Neuronal stem cell (in vitro differentiated cells): ENCODE results near the gene LIMK2.
"Not testable (repeated sequence)": the region's sequence is repeated elsewhere in the genome, so short reads cannot be mapped to it uniquely, and the experiment has no call there.

ENCODE experiments used
- DNase-seq: peaks from one replicate; pipeline ENCODE4 v3.0.0-alpha.2; 2013; ENCODE audit warnings: low spot score
- H2AFZ ChIP-seq: one replicate; pipeline ENCODE4 v1.6.1; 2013; ENCODE audit warnings: mild to moderate bottlenecking, low read length, inconsistent platforms
- H2AK5ac ChIP-seq: 2 replicates; pipeline ENCODE4 v1.6.1; 2013; ENCODE audit warnings: low read depth, mild to moderate bottlenecking, inconsistent platforms, low read length, moderate library complexity, mixed read lengths
- H2BK120ac ChIP-seq: 2 replicates; pipeline ENCODE4 v1.6.1; 2013; ENCODE audit warnings: low read depth, mild to moderate bottlenecking, inconsistent platforms, low read length, moderate library complexity, mixed read lengths
- H2BK12ac ChIP-seq: one replicate; pipeline ENCODE4 v1.6.1; 2013; ENCODE audit warnings: low read length, inconsistent platforms
- H2BK15ac ChIP-seq: 2 replicates; pipeline ENCODE4 v1.6.1; 2013; ENCODE audit warnings: mild to moderate bottlenecking, low read length, inconsistent platforms, mixed read lengths
- H2BK5ac ChIP-seq: one replicate; pipeline ENCODE4 v1.6.1; 2013; ENCODE audit warnings: inconsistent platforms, mild to moderate bottlenecking, low read length, moderate library complexity
- H3K14ac ChIP-seq: one replicate; pipeline ENCODE4 v1.6.1; 2013; ENCODE audit warnings: low read length, inconsistent platforms
- H3K18ac ChIP-seq: 2 replicates; pipeline ENCODE4 v1.6.1; 2013; ENCODE audit warnings: low read length, inconsistent platforms
- H3K23ac ChIP-seq: 2 replicates; pipeline ENCODE4 v1.6.1; 2013; ENCODE audit warnings: low read depth, mild to moderate bottlenecking, mixed read lengths, low read length, inconsistent platforms; ENCODE audit not compliant: poor library complexity
- H3K27ac ChIP-seq: replicated peaks from 3 replicates; pipeline ENCODE4 v1.5.1; 2013; ENCODE audit warnings: low read length, inconsistent platforms
- H3K27me3 ChIP-seq, 3 experiments: 2 replicates each; pipeline ENCODE4 v1.6.1; 2013; ENCODE audit warnings: low read length in 3 of 3, mild to moderate bottlenecking in 2 of 3, inconsistent platforms in 1 of 3, low read depth in 1 of 3, mixed read lengths in 1 of 3, moderate library complexity in 1 of 3; ENCODE audit not compliant: control insufficient read depth in 3 of 3, insufficient read depth in 3 of 3
- H3K36me3 ChIP-seq, 2 donors: replicated peaks in 1 of 2; 2 replicates each; pipeline ENCODE4 v1.6.1; 2013; ENCODE audit warnings: low read length in 2 of 2; ENCODE audit not compliant: control insufficient read depth in 2 of 2, insufficient read depth in 2 of 2
- H3K4ac ChIP-seq: 2 replicates; pipeline ENCODE4 v1.6.1; 2013; ENCODE audit warnings: inconsistent platforms, mild to moderate bottlenecking, low read length, moderate library complexity
- H3K4me1 ChIP-seq, 2 donors: 1 replicate in 1 of 2; 2 replicates in 1 of 2; pipeline ENCODE4 v1.6.1; 2013; ENCODE audit warnings: low read length in 2 of 2, low read depth in 1 of 2; ENCODE audit not compliant: control insufficient read depth in 2 of 2, insufficient read depth in 1 of 2
- H3K4me2 ChIP-seq: one replicate; pipeline ENCODE4 v1.6.1; 2013; ENCODE audit warnings: mild to moderate bottlenecking, low read length, inconsistent platforms; ENCODE audit not compliant: insufficient read depth, poor library complexity, severe bottlenecking
- H3K4me3 ChIP-seq, 2 donors: 2 replicates each; pipeline ENCODE4 v1.5.1; 2013; ENCODE audit warnings: low read length in 2 of 2, mild to moderate bottlenecking in 2 of 2, inconsistent platforms in 1 of 2, moderate library complexity in 1 of 2
- H3K79me1 ChIP-seq: one replicate; pipeline ENCODE4 v1.6.1; 2013; ENCODE audit warnings: low read depth, mild to moderate bottlenecking, inconsistent platforms, low read length, moderate library complexity
- H3K9ac ChIP-seq: one replicate; pipeline ENCODE4 v1.6.1; 2013; ENCODE audit warnings: mild to moderate bottlenecking, low read depth, low read length, inconsistent platforms; ENCODE audit not compliant: poor library complexity
- H3K9me3 ChIP-seq, 2 donors: replicated peaks in 1 of 2; 2 replicates each; pipeline versions ENCODE3 to v1.6.1; 2013; ENCODE audit warnings: low read length in 2 of 2, mild to moderate bottlenecking in 2 of 2, inconsistent platforms in 1 of 2, low read depth in 1 of 2, mixed read lengths in 1 of 2, moderate library complexity in 1 of 2; ENCODE audit not compliant: control insufficient read depth in 2 of 2, insufficient read depth in 1 of 2
- H4K8ac ChIP-seq: one replicate; pipeline ENCODE4 v1.6.1; 2013; ENCODE audit warnings: low read depth, mild to moderate bottlenecking, inconsistent platforms, low read length, moderate library complexity
- H4K91ac ChIP-seq: one replicate; pipeline ENCODE4 v1.6.1; 2013; ENCODE audit warnings: low read length, low read depth, mild to moderate bottlenecking, inconsistent platforms; ENCODE audit not compliant: poor library complexity
- WGBS, 2 donors: extraction: QIAGEN DNeasy Blood & Tissue Kit; methylation state at CpG; one replicate each; pipeline ENCODE4 v1.1.7; 2013; ENCODE audit warnings: missing lambda C conversion rate in 2 of 2, mixed read lengths in 1 of 2; ENCODE audit not compliant: insufficient read length in 2 of 2, insufficient replicate concordance in 1 of 2; ENCODE audit errors: extremely low coverage in 2 of 2; 5-methylcytosine and 5-hydroxymethylcytosine counted together

The LIMK2 gene

GRCh38 chr22:31221084-31221483 lies 9.0 kb downstream of the LIMK2 start:
- Histone ChIP-seq H3K23ac (no peak overlapping the region), H3K4me2 (no peak overlapping the region), H2BK5ac (no peak overlapping the region), H4K91ac (no peak overlapping the region), H3K14ac (no peak overlapping the region), H4K8ac (no peak overlapping the region), H3K18ac (no peak overlapping the region), H3K4ac (no peak overlapping the region), H2BK12ac (no peak overlapping the region), H3K79me1 (peaks cover 2% of the 10 kb centered on the region), H2BK15ac (no peak overlapping the region), H3K9me3 (no peaks in the 10 kb centered on the region), H2AFZ (no peak overlapping the region), H3K36me3 (peaks cover 3 to 13% of the 10 kb centered on the region in 2 donors), H3K4me1 (peaks cover 18 to 26% of the 10 kb centered on the region in 2 donors), H2BK120ac (no peak overlapping the region), H2AK5ac (no peak overlapping the region), H3K27me3 (no peaks in the 10 kb centered on the region), H3K9ac (no peak overlapping the region), H3K4me3 (no peak overlapping the region), H3K27ac (no peak overlapping the region)
- no CpG with 5 or more reads among the region's 4 CpGs for WGBS, 2 donors
- DNase-seq = no peak

- Histone ChIP-seq H3K4me1 (peaks cover 14 to 21% of the 10 kb centered on the region in 2 donors), H2BK120ac (no peak overlapping the region), H3K4ac (no peak overlapping the region), H3K79me1 (no peaks in the 10 kb centered on the region), H3K27ac (no peak overlapping the region), H2AK5ac (no peak overlapping the region), H3K36me3 (peaks cover 3 to 27% of the 10 kb centered on the region in 2 donors), H2AFZ (no peak overlapping the region), H3K9ac (no peak overlapping the region), H4K8ac (no peak overlapping the region), H3K27me3 (no peaks in the 10 kb centered on the region), H3K23ac (no peak overlapping the region), H2BK5ac (no peak overlapping the region), H4K91ac (no peak overlapping the region), H3K14ac (no peak overlapping the region), H2BK12ac (no peak overlapping the region), H3K4me3 (no peak overlapping the region), H3K4me2 (no peak overlapping the region), H3K18ac (no peak overlapping the region), H3K9me3 (no peaks in the 10 kb centered on the region), H2BK15ac (no peak overlapping the region)
- no peak for DNase-seq
- no CpG with 5 or more reads among the region's 5 CpGs for WGBS, 2 donors
These were observed 10.6 kb downstream of the LIMK2 start for GRCh38 chr22:31222736-31223135.

- no peak overlapping the region for H3K23ac ChIP-seq
- no peak for DNase-seq
- H3K4me2 ChIP-seq = no peak overlapping the region
- H3K27ac ChIP-seq = no peak overlapping the region
- H2AK5ac ChIP-seq = no peak overlapping the region
- H2BK12ac ChIP-seq = no peak overlapping the region
- H3K4me3 ChIP-seq = no peak overlapping the region
- no peaks in the 10 kb centered on the region for H3K27me3 ChIP-seq
- peaks cover 3 to 30% of the 10 kb centered on the region in 2 donors for H3K36me3 ChIP-seq
- no peak overlapping the region for H4K8ac ChIP-seq
- H4K91ac ChIP-seq = no peak overlapping the region
- no peak overlapping the region for H3K4ac ChIP-seq
- H3K79me1 ChIP-seq = no peaks in the 10 kb centered on the region
- no peak overlapping the region for H2BK15ac ChIP-seq
- peaks cover 10 to 13% of the 10 kb centered on the region in 2 donors for H3K4me1 ChIP-seq
- no peak overlapping the region for H3K9ac ChIP-seq
- H3K9me3 ChIP-seq = no peaks in the 10 kb centered on the region
- no peak overlapping the region for H3K14ac ChIP-seq
- H3K18ac ChIP-seq = no peak overlapping the region
- no peak overlapping the region for H2BK120ac ChIP-seq
- no peak overlapping the region for H2AFZ ChIP-seq
- no CpG with 5 or more reads among the region's 3 CpGs for WGBS, 2 donors
- H2BK5ac ChIP-seq = no peak overlapping the region
These were observed 11.7 kb downstream of the LIMK2 start for GRCh38 chr22:31223786-31224191.

GRCh38 chr22:31224691-31225090 lies 12.6 kb downstream of the LIMK2 start:
- H3K4ac ChIP-seq, H3K9me3 ChIP-seq, H3K23ac ChIP-seq, H3K27ac ChIP-seq, H3K14ac ChIP-seq, H2AFZ ChIP-seq, DNase-seq, H2BK15ac ChIP-seq, H2BK120ac ChIP-seq, H4K91ac ChIP-seq, H3K4me3 ChIP-seq, H2BK5ac ChIP-seq, H2AK5ac ChIP-seq, H4K8ac ChIP-seq, H3K18ac ChIP-seq, H3K9ac ChIP-seq, H3K27me3 ChIP-seq, H3K79me1 ChIP-seq, H2BK12ac ChIP-seq, H3K4me2 ChIP-seq: not testable (repeated sequence)
- Histone ChIP-seq H3K36me3 (peaks cover 3 to 38% of the 10 kb centered on the region in 2 donors), H3K4me1 (peaks cover 11 to 19% of the 10 kb centered on the region in 2 donors)
- no CpG with 5 or more reads among the region's 4 CpGs for WGBS, 2 donors
